Stimulated activated CD4-positive, alpha-beta T cell treated with anti-CD3 and anti-CD28 coated beads, Interleukin-2, amount 100 ng/mL, for 24 hours (primary cell): Measurements from ENCODE around the gene WDR62.

ENCODE experiments used
- DNase-seq, 2 donors: peaks; one replicate each; pipeline ENCODE4 v3.0.0-alpha.2; 2020

The WDR62 gene

DNA sequence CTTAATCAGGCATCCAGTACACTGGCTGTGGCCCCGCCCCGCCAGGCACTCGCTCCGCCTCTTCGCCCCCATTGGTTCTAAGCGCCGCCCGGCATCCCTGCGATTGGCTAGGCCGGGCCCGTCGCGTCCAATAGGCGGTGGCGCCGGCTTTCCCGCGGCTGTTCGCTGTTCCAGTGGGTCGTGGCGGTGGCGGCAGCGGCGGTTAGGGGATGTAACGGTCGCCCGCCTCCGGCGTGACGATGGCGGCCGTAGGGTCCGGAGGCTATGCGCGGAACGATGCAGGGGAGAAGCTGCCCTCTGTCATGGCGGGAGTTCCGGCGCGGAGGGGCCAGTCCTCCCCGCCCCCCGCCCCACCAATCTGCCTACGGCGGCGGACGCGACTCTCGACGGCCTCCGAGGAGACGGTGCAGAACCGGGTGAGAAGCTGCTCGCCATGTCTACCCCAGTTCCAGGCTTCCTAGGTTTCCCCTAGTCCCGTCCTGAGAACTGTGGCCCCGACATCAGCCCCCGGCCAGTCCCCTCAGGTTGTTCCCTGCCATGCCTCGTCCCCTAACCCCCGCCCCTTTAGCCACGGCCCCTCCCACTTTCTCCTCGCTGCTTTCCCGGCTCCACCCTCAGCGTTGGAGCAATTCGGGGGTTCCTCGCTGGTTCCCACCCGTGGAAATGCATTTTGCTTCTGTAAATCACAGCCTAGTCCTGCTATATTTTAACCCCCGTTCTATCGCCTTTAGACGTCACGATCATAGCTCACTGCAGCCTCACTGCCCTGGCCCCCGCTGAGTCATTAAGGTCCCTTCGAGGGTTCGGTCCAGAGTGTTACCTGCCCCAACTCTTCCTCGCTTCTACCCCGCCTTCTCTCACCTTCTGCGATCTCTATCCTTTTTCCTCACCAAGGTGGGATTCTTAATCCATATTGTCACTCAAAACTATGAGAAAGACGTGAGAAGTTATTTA is at the start of gene WDR62:
TSS of gene WDR62 (plus strand) at position 165 of the 954 bp plus-strand sequence. CDS start at position 240, 75 bp downstream.
- DNase-seq = peak; percentile 96 to 97

DNA sequence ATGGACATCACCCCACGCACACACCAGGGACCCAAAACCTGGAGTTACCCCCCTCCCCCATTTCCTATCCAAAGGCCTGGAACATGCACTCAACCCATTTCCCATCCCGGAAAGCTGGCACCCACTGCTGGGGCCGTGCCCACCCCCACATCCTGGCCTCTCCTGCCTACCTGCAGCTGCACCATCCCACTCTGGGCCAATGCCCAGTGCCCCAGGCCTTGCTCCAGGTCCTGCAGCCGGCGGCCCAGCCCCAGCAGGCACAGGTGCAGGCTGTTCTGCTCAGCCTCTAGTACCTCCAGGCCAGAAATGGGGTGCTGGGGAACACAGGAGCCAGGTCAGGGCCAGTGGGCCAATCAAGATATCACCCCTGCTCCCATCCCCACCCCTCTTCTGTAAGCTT is 47.7 kb upstream of the WDR62 start:
- DNase-seq = no peak

DNA sequence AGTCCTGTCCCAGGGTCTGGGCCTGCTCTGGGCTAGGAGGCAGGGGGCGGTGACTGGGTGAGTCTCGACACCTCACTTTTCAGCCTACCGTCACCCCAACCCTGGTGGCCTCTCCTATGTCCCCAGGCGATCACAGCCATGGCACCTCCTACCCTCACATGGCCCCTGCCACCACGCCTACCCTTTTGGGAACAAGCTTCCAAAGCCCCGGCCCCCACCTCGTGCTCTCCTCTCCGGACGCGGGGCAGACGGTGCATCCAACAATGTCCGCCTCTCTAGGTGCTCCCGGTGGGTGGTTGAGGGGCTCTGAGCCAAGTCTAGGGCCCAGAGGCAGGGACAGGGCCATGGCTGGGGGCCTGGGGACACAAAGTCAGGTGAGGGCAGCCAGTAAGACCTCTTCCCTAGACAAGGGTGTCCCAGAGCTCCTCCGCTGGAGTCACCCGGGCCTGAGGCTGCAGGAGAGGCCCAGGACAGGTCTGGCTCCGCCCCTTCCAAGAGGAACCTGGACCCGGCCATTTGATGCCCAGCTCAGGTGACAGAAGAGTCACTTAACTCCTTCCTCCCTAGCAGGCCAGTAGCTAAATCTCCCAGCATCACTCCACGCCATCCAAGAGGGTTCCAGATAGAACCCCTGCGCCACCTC is 46.2 kb upstream of the WDR62 start, which contains the start of gene SYNE4:
TSS of gene SYNE4 (minus strand) at position 478 of the 643 bp plus-strand sequence. CDS start at position 346, 132 bp downstream.
- DNase-seq = no peak

DNA sequence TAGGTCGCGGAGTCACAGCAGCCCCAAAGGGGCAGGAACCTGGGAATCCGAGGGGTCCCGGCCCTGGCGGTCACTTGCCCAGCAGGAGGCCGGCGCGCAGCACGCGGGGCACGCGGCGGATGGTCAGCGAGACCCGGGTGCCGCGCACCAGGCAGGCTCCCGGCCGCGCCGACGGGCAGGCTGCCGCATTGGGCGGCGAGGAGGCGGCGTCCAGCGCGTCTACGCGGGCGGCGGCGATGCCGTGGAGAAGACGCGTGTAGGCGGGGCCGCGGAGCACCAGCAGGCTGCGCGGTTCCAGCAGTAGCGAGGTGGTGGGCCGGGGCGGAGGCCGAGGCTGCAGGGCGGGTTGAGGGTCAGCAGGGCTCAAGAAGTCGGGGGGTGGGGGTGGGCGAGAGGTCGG is 45.5 kb upstream of the WDR62 start:
- DNase-seq = peak; percentile 52 to 72

DNA sequence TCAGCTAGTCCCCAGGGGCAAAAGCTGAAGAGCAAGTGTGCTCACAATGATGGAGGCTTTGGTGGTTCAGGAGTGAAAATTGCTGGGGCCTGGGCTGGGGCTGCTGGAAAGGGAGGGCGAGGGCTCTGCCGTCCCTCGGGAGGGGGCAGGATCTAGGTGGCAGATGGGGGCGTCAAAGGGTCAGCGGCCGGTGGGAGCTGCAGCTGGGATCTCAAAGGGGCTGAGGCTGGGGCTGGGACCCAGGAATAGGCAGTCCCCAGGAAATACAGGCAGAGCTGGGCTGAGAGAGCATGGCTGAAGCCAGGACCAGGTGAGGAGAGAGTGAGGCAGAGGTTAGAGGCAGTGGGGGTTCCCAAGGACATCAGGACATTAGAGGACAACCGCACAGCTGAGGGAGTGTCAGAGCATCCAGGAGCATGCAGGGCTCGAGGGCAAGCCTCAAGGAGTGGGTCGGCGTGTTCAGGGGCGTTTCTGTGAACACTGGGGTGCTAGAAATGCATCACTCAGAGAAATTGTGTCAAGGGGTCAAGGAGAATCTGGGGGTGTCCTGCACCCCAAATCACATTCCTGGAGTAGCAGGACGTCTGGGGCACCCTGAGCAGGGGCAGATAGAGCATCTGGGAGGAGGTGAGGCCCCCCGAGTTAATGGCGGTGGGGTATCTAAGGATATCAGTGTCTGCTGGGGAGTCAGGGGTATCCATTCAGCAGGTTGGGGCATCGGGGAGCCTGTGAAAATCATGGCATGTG is 44.9 kb upstream of the WDR62 start:
- no peak for DNase-seq

DNA sequence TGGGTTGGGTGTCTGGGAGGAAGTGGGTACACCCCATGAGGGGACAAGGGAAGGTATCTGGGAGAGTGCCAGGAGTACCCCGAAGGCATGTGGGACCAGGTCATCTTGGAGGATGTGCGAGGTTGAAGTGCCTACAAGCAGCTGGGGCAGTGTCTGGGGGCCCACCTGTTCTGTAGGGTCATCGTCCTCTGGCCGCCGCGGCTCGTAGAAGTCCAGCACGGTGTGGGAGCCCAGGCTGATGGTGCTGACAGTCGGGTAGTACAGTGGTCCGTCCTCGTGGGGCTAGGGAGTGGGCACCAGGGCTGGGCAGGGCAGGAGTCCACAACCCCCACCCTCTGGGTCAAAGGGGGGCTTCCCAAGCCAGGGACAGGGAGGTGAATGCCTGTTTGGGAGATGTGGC is 44.3 kb upstream of the WDR62 start:
- DNase-seq = no peak

DNA sequence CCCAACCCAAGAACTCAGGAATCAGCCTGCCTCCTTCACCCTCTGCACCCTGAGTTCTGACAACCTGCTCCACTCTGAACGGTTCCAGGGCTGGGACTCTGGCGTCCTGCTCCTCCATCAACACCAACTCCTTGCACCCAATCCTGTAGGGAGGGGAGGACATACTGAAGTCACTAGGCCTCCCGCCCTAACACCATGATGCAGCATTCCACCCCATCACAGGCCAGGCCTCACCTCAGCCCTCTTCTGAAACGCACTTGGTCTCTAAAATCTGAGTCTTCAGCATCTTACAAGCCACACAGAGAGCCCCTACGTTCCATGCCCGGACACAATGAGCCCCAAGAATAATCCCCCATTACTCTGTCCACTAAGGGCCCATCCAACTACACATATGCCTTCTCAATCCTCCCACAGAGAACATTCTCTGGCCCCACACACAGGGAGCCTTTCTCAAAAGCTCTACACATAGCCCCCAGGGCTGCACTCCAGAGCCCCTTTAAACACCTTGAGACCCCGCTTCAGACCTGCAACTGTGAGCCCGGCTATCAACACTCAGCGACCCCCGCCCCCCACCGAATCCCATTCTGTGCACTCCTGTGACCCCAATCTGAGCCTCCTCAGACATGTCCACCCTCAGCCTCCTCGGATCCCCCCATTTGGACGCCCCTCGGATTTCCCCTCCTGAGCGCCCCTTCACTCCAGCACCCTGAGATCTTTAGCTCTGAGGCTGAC is 41.3 kb upstream of the WDR62 start:
- no peak for DNase-seq

DNA sequence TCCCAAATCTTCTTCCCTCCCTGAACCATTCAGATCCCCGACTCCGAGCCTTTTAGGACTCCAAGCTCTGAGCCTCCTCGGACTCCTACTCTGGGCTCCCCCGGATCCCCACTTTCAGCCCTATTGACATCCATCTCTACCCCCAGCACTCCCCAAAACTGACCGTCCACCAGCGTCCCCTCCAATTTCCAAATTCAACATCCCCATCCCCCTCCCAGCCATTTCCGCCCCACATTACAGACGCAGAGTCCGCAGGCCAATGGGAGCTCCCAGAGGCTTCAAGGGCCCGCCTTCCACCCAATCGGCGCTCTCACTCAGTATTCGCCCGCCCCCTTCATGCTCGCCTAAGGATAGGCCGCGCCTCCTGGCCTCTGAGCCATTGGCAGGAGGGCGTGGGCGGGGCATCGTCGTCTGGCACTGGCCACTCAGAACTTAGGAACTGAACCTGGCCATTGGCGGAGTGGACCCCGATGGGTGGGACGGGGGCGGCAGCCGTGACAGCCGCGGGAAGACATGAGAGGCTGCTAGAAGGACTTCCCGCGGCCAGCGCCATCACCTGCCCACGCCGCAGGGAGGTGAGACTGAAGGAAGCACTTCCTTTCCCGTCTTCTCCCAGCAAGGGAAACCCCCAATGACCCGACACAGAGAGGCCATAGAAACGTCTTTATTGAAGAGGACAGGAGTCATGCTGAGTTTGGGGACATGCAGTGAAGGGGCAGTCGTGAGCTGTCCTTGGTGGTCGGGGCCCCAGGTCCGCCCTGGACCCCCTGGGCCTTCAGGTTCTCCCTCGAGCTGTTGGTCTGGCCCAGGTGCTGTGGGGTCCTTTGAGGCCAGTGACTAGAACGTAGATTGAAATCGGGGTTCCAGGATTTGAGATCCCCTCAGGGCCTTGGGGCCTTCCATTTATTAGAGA is 40.4 kb upstream of the WDR62 start, which contains the start of gene ALKBH6:
TSS of gene ALKBH6 (minus strand) at position 202 of the 913 bp plus-strand sequence. CDS start 816 bp downstream, outside the sequence.
- DNase-seq = peak; percentile 100

DNA sequence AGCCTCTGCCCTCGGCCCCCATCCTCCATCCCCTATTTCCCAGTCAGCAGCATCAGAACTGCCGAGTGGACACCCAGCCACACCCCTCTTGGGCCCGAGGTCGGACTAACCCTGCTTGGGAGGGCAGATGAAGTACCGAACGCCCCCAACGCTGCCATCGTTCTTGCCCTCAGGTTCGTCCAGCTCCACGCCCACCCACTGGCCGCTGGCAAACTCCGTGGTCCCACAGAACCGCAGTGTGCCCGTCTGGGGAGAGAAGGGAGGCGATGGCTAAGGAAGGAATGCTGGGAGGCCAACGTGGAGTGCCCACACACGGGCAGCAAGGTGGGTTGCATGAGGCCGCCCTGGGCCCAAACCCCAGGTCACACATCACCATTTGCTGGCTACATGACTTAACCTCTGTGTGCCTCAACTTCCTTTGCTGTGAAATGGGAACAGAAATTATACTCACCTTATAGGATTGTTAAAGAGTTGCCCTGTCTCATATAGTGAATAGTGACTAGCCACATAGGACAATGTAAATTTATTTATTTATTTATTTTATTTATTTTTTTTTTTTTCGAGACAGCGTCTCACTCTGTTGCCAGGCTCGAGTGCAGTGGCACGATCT is 35.5 kb upstream of the WDR62 start:
- no peak for DNase-seq

DNA sequence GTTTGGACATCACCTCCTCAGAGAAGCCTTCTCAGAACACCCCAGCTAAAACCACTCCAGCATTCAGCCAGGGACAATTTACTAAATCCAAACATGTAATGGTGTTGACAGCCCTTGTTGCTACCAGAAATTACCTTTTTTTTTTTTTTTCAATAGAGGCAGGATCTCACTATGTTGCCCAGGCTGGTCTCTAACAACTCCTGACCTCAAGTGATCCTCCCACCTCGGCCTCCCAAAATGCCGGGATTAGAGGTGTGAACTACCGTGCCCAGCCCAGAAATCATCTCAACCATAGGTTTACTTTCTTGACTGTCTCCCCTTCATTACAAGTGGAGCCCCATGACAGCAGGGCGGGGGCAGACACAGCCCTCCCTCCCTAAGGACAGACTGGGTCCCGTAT is 31.3 kb upstream of the WDR62 start:
- DNase-seq = no peak

DNA sequence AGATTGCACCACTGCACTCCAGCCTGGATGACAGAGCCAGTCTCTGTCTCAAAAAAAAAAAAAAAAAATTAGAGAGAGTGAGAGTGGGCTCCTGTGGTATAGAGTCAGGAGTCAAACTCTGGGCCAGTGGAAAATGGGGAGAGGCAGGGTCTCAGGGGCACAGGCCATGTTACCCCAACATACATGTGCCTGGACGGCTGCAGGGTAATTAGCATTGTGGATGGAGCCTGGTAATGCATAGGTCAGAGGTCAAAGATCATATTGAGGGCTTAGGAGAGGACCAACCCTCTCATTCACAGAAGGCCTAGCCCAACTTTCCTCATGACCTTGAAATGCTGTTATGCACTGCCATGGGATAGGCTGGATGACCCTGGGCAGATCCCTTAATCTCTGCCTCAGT is 29.2 kb upstream of the WDR62 start:
- no peak for DNase-seq

DNA sequence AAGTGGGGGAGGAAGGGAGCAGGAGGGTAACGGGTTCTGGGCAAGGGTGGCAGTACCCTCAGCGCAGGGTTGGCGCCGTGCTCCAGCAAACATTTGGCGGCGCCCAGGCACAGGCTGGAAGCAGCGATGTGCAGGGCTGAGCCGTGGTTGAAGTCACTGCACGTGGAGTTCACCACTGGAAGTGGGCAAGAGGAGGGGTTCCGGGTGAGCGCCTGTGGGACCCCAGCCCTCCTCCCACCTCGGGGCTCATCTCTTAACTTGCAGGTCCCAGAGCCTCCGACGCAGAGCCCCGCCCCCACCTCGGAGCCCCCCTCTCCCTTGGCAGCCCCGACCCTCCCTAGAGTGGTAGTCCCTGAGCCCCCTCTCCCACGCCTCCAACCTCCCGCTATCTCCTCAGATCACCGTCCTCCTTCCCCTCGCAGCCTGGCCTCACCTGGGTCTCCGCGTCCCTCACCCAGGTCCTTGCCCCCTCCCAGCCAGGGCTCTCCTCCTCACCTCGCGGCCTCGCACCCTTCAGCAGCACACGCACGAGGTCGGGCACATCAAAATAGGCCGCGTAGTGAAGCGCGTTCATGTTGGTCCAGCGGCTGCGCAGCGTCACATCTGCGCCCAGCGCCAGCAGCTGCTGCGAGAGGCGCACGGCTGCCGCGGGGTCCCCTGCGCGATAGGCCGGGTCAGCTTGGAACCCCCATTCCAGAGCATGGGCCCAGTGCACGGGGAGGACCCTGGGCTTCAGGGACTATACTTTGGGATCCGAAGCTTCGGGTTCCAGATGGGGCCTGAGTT is 28.4 kb upstream of the WDR62 start:
- DNase-seq = no peak

DNA sequence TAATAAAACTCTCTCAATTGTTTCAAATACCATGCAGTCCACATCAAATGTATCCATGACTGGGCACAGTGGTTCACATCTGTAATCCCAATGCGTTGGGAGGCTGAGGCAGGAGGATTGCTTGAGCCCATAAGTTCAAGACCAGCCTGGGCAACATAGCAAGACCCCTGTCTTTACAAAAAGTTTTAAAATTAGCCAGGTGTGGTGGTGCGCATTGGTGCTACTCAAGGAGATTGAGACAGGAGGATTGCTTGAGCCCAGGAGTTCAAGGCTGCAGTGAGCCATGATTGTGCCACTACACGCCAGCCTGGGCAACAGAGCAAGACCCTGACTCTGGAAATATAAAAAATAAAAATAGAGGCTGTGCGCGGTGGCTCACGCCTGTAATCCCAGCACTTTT is 27.0 kb upstream of the WDR62 start:
- DNase-seq = no peak

DNA sequence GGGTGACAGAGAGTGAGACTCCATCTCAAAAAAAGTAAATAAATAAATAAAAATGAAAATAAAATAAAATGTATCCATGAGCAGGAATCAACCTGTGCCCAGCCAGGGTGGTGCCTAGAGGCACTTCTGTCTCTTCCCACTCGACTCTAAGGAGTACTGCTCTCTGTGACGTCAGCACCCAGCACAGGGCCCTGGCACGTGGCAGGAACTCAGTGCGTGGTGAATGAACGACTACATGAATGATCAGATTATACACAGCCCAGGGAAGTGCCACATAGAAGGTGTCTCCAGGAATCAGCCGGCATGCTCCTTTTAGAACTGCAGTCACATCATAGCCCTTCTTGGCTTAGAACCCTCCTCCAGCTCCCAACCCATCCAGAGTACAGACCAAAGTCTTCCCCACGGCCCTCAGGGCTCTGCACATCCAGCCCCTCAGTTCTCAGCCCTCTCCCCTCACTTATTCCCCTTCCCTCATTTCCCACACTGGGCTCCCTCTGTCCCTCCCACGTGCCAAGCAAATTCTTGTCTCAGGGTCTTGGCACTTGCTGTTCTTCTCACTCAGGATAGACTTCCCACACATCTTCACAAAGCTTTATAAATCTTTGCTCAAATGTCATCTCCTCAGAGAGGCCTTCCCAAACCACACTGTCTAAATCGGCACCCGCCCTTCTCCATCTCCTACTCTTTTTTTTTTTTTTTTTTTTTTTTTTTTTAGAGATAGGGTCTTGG is 26.2 kb upstream of the WDR62 start:
- DNase-seq = no peak

DNA sequence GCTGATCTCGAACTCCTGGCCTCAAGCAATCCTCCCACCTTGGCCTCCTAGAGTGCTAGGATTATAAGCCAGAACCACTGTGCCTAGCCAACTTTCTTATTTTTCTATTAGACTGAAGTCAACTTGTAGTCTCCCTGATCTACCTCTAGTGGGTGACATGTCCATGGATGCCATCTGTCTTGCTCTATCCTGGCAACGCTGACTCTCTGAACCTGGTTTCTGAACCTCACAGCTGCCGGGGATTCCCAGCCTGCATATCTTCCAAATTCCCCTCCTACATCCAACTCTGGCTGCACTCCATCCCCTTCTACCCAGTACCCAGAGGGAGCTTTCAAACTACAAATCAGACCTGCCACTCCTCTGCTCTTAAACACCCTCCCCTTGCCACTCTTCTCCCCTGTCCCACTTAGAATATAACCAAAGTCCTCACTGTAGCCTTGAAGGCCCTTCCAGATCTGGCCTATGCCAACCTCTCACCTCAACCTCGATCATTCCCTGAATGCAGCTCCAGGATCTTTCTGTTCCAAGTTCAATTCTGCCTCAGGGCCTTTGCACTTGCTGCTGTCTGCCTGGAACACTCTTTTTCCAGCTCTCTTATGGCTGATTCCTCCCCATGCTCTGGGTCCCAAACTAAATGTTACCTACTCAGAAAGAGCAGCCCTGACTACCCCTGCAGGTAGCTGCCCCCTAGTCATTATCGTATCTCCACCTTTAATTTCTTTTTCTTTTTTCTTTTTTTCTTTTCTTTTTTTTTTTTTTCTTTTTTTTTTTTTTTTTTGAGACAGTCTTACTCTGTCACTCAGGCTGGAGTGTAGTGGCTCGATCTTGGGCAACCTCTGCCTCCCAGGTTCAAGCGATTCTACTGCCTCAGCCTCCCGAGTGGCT is 24.2 kb upstream of the WDR62 start:
- no peak for DNase-seq

DNA sequence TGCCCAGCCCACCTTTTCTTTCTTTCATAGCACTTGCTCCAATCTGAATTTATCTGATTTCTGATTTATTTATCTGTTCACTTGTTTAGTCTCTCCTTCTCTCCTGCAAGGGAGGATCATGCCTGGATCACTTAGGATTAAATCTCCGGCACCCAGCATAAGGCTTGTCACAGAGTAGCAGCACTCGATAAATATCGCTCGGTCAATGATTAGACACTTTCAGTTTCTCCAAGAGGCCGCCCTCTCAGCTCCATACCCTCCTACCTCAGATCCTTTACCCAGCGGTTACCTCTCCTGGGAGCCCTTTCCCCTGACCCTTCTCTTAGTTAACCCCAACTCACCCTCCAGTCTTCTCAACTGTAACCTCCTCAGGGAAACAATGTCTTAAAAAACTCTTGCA is 23.4 kb upstream of the WDR62 start:
- DNase-seq = no peak

DNA sequence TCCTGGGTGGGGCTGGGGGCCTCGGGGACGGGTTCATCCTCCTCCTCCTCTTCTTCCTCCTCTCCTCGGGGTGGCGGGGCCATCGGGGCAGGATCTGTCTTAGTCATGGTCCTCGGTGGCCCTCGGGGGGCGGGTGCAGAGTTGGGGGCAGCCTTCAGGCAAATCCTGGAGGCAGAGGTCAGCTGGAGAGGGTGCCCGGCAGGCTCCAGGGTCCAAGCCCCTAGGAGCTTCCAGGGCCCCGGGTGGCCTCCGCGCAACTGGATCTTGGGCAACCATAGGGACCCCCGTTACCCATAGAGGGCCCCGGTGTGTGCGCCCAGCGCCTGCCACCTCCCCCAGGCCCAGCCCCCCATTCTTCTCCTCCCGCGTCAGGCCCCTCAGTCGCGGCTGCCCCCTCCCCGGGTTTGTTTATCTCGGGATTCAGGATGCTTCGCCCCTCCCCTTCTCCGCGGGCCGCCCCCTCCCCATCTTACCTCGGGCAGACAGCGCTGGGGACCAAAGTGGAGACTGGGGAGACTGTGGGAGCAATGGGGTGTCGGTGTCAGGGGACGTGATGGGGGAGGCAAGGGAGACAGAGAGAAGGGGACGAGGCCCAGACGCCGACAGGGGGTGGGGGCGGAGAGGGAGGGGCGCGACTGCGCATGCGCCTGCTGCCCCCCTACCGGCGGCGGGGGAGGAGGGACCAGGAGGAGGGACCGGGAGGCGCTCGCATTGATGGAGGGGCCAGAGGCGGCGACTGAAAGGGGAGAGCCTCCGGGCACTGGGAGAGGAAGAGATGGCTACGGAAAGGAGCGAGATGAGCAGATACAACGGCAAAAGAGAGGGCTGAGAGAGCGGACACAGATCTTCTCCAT is 22.2 kb upstream of the WDR62 start, which contains the start of gene CLIP3:
TSS of gene CLIP3 (minus strand) at position 623 of the 854 bp plus-strand sequence. CDS start at position 107, 516 bp downstream.
- DNase-seq = peak; percentile 40 to 55
